BJ (cell line): ENCODE results near the gene ATCAY. TPM values are rescaled to one million over a fixed set of nuclear protein-coding genes. Genes with fewer than 3 reads are reported as not detected.

Experiments
- CTCF ChIA-PET: fragments of 350-600 bp; formaldehyde crosslinking; extraction: SDS; loops from one replicate; lab custom pipeline; 2021; ENCODE audit warnings: antibody characterized with exemption, inconsistent platforms; lab: Yijun Ruan, JAX
- POLR2A ChIA-PET: fragments of 300-600 bp; sonication (Branson Sonifier 250); formaldehyde crosslinking; extraction: SDS; loops from one replicate; lab custom pipeline; 2021; ENCODE audit warnings: antibody characterized with exemption; lab: Charles Lee
- DNase-seq: peaks from one replicate; pipeline ENCODE4 v3.0.0-alpha.2; 2011; ENCODE audit warnings: low read depth
- H3K27me3 ChIP-seq: 2 replicates; pipeline ENCODE4 v1.6.0; 2011; ENCODE audit warnings: low read length; ENCODE audit not compliant: control insufficient read depth, insufficient read depth
- H3K36me3 ChIP-seq: 2 replicates; pipeline ENCODE4 v1.5.1; 2011; ENCODE audit warnings: low read length; ENCODE audit not compliant: control insufficient read depth, insufficient read depth
- H3K4me3 ChIP-seq: 2 replicates; pipeline ENCODE4 v1.5.1; 2011; ENCODE audit warnings: low read depth, mild to moderate bottlenecking, control low read depth, low read length
- CTCF ChIP-seq: IDR thresholded peaks from 2 replicates; pipeline ENCODE4 v1.5.1; 2011; ENCODE audit warnings: low read depth, mild to moderate bottlenecking, control low read depth, inconsistent platforms, low read length, moderate library complexity; ENCODE audit not compliant: insufficient read depth
- polyA plus RNA-seq: library from polyadenylated mRNA; depleted of rRNA; stranded (reverse); fragments of >200 nt; gene quantifications from 2 replicates; pipeline ENCODE4 v1.2.3, GENCODE V29; 2011

Gene ATCAY
- polyA plus RNA-seq, 1 experiment = not detected

GRCh38 chr19:3834349-3835054 lies 46.0 kb upstream of the ATCAY start:
- no peak for DNase-seq
- TF ChIP-seq CTCF = no peak
- ChIA-PET POLR2A (no interaction called here), CTCF (interaction anchor here (0.8 kb wide), 1 partner anchor 13 kb away, joined by 3 read pairs; no protein-coding TSS in a partner anchor)
- Histone ChIP-seq H3K27me3 (peaks cover 3% of the 10 kb centered on the region), H3K36me3 (no peaks in the 10 kb centered on the region), H3K4me3 (no peak overlapping the region)

- no peak for DNase-seq
- no peak overlapping the region for H3K4me3 ChIP-seq
- ChIA-PET CTCF (interaction anchor here (0.8 kb wide), 1 partner anchor 13 kb away, joined by 3 read pairs; no protein-coding TSS in a partner anchor), POLR2A (no interaction called here)
- no peak for TF ChIP-seq CTCF
- H3K36me3 ChIP-seq = no peaks in the 10 kb centered on the region
- H3K27me3 ChIP-seq = peaks cover 3% of the 10 kb centered on the region
Observed at GRCh38 chr19:3835055-3835435, 45.4 kb upstream of the ATCAY start.

- no peaks in the 10 kb centered on the region for H3K36me3 ChIP-seq
- no peak overlapping the region for H3K4me3 ChIP-seq
- ChIA-PET CTCF (no interaction called here), POLR2A (no interaction called here)
- peaks cover 8% of the 10 kb centered on the region for H3K27me3 ChIP-seq
- no peak for TF ChIP-seq CTCF
- no peak for DNase-seq
Observed at GRCh38 chr19:3836887-3837286, 43.6 kb upstream of the ATCAY start.

- TF ChIP-seq CTCF = no peak
- POLR2A ChIA-PET = no interaction called here
- no peak for DNase-seq
- Histone ChIP-seq H3K27me3 (peaks cover 8% of the 10 kb centered on the region), H3K36me3 (no peaks in the 10 kb centered on the region), H3K4me3 (no peak overlapping the region)
- CTCF ChIA-PET = no interaction called here
Observed at GRCh38 chr19:3837332-3837731, 43.2 kb upstream of the ATCAY start.

GRCh38 chr19:3837922-3838321 lies 42.6 kb upstream of the ATCAY start:
- peaks cover 8% of the 10 kb centered on the region for H3K27me3 ChIP-seq
- CTCF ChIA-PET = no interaction called here

More at GRCh38 chr19:3837922-3838321, 42.6 kb upstream of the ATCAY start:
- Histone ChIP-seq H3K36me3 (no peaks in the 10 kb centered on the region), H3K4me3 (no peak overlapping the region)
- DNase-seq = no peak
- POLR2A ChIA-PET = no interaction called here
- no peak for TF ChIP-seq CTCF
